ENCODE results near the gene TRIP12. TPM values are rescaled to one million over a fixed set of nuclear protein-coding genes. Genes with fewer than 3 reads are reported as not detected.

Gene TRIP12
- total RNA-seq, 1 experiment from 2014 or later: 166 TPM

GRCh38 chr2:229868794-229869193 lies 53.0 kb downstream of the TRIP12 start:
- H3K79me2 ChIP-seq (ENCODE audit: insufficient read depth, low read length): peaks cover 1% of the 10 kb centered on the region; the same call in 1 of the 2 replicates
- no peak overlapping the region for H3K56ac ChIP-seq (ENCODE audit: insufficient read length, low read depth, low read length)
- H3K4ac ChIP-seq (ENCODE audit: low read depth, low read length): no peak overlapping the region
- no peak overlapping the region for H4K91ac ChIP-seq (ENCODE audit: insufficient read length, low read depth, low read length)
- H2AFZ ChIP-seq (ENCODE audit: low read length): no peak overlapping the region
- H3K14ac ChIP-seq (ENCODE audit: insufficient read depth, low read length): no peak overlapping the region
- no peaks in the 10 kb centered on the region for H3K23me2 ChIP-seq (ENCODE audit: insufficient read length, low read depth, low read length, poor library complexity, severe bottlenecking)
- no peak overlapping the region for H3K4me2 ChIP-seq (ENCODE audit: insufficient read depth, insufficient read length, low read length)
- no peak for DNase-seq
- no CpG with 5 or more reads among the region's 2 CpGs for WGBS (ENCODE audit: extremely low coverage, insufficient read length, low lambda C conversion rate)
- peaks cover 3 to 13% (median 7%) of the 10 kb centered on the region in 3 experiments; a peak in 6 of 7 replicates for H3K36me3 Mint-ChIP-seq (ENCODE audit: insufficient read depth in 1 of 3, low read depth in 3 of 3)
- peaks cover 14 to 19% of the 10 kb centered on the region in 2 experiments for H3K4me1 Mint-ChIP-seq
- no peak overlapping the region for H2BK15ac ChIP-seq (ENCODE audit: low read depth, low read length)
- H3K79me1 ChIP-seq (ENCODE audit: insufficient read depth, low read depth, low read length, poor library complexity, severe bottlenecking): peaks cover 6% of the 10 kb centered on the region
- H4K8ac ChIP-seq (replicated peaks; ENCODE audit: insufficient read length, low read depth, low read length): no peak overlapping the region
- H3K4me3 Mint-ChIP-seq: no peak overlapping the region
- H2BK20ac ChIP-seq (ENCODE audit: low read depth, low read length, poor library complexity, severe bottlenecking): no peak overlapping the region
- H3T11ph ChIP-seq (ENCODE audit: low read length): no peak overlapping the region
- H3K23ac ChIP-seq (ENCODE audit: insufficient read length, low read depth, low read length): no peak overlapping the region
- H3K18ac ChIP-seq (ENCODE audit: insufficient read length, low read depth, low read length): no peak overlapping the region
- H3K27me3 Mint-ChIP-seq (ENCODE audit: low read depth): no peaks in the 10 kb centered on the region
- H4K20me1 ChIP-seq (ENCODE audit: control insufficient read depth, insufficient read depth, insufficient read length): no peaks in the 10 kb centered on the region
- H3K27ac Mint-ChIP-seq: peak overlapping the region in 1 of 3 experiments; percentile 38; a peak in 1 of 7 replicates
- no peaks in the 10 kb centered on the region for H3K9me3 ChIP-seq (ENCODE audit: control insufficient read depth, low read depth, low read length)
- no peaks in the 10 kb centered on the region for H3K27me3 ChIP-seq (ENCODE audit: insufficient read depth, low read length)
- H4K5ac ChIP-seq (ENCODE audit: insufficient read length, low read depth, low read length): no peak overlapping the region
- no peak overlapping the region for H2BK120ac ChIP-seq (ENCODE audit: low read depth, low read length, poor library complexity, severe bottlenecking)
- H2AK5ac ChIP-seq (ENCODE audit: insufficient read length, low read length): no peak overlapping the region
- TF ChIP-seq, protein P1, sequence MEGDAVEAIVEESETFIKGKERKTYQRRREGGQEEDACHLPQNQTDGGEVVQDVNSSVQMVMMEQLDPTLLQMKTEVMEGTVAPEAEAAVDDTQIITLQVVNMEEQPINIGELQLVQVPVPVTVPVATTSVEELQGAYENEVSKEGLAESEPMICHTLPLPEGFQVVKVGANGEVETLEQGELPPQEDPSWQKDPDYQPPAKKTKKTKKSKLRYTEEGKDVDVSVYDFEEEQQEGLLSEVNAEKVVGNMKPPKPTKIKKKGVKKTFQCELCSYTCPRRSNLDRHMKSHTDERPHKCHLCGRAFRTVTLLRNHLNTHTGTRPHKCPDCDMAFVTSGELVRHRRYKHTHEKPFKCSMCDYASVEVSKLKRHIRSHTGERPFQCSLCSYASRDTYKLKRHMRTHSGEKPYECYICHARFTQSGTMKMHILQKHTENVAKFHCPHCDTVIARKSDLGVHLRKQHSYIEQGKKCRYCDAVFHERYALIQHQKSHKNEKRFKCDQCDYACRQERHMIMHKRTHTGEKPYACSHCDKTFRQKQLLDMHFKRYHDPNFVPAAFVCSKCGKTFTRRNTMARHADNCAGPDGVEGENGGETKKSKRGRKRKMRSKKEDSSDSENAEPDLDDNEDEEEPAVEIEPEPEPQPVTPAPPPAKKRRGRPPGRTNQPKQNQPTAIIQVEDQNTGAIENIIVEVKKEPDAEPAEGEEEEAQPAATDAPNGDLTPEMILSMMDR (conservative IDR thresholded peaks at IDR 0.05): no peak
- H3K9ac ChIP-seq (ENCODE audit: extremely low read depth, insufficient read length, low read length): no peak overlapping the region
- H3K27ac ChIP-seq (ENCODE audit: insufficient read length, low read depth, low read length): no peak overlapping the region
- 0 out of 2 replicates have a peak, but pooled peaks cover 3% of the 10 kb centered on the region for H3K4me1 ChIP-seq (ENCODE audit: insufficient read depth, low read length)
- H3K9me3 Mint-ChIP-seq: no peaks in the 10 kb centered on the region
- no peak overlapping the region for H2BK12ac ChIP-seq (ENCODE audit: insufficient read length, low read depth, low read length)
- no peak overlapping the region for H2BK5ac ChIP-seq (ENCODE audit: insufficient read length, low read length)

Measured in H9 (cell line).